Motor neuron (in vitro differentiated cells): ENCODE results near the gene EPHA4. TPM values are rescaled to one million over a fixed set of nuclear protein-coding genes. Genes with fewer than 3 reads are reported as not detected.

Experiments used
- ATAC-seq, 8 experiments: fragments of 200-7000 bp; cut with Tn5 transposase; replicated peaks in 6 of 8; 2 replicates each; pipeline ENCODE4 v1.8.0; 2021; ENCODE audit warnings: mild to moderate bottlenecking in 8 of 8, moderate library complexity in 8 of 8
- H3K27ac ChIP-seq, 2 donors: fragments of 250-450 bp; sonication (Bioruptor Pico); 2 replicates each; pipeline ENCODE4 v1.9.0; 2021; ENCODE audit warnings: antibody characterized with exemption in 2 of 2, mild to moderate bottlenecking in 2 of 2, moderate library complexity in 1 of 2
- H3K4me1 ChIP-seq, 2 donors: fragments of 250-450 bp; sonication (Bioruptor Pico); replicated peaks in 1 of 2; 2 replicates each; pipeline ENCODE4 v1.6.1; 2021; ENCODE audit warnings: antibody characterized with exemption in 2 of 2, mild to moderate bottlenecking in 2 of 2, moderate library complexity in 1 of 2
- H3K4me3 ChIP-seq, 5 donors: fragments of 250-450 bp; sonication (Bioruptor Pico); 2 replicates each; pipeline ENCODE4 v1.9.0; 2021; ENCODE audit warnings: antibody characterized with exemption in 5 of 5, mild to moderate bottlenecking in 5 of 5, moderate library complexity in 4 of 5
- WGBS, 10 experiments: fragments of 450-650 bp; shearing (Covaris generic); methylation state at CpG; one replicate each; pipeline ENCODE4 v1.0.0; 2022; 5-methylcytosine and 5-hydroxymethylcytosine counted together
- in situ Hi-C, 9 experiments: fragments of 400-800 bp; cut with MboI; loops; one replicate each; pipeline ENCODE4 v1.15.0; 2021; ENCODE audit warnings: low sequenced_read_pairs in 9 of 9, low pct_unique_long_range_greater_than_20kb in 2 of 9; ENCODE audit not compliant: unreplicated experiment in 9 of 9
- total RNA-seq, 8 experiments: library from RNA; unstranded; fragments of 300-600 nt; gene quantifications; 2 replicates each; pipeline versions ENCODE4 v1.2.3 to v1.2.4, GENCODE V29; 2022

EPHA4 gene
- total RNA-seq, 8 experiments from 2014 or later = 14.0 to 39.8 (median 18.8) TPM

DNA sequence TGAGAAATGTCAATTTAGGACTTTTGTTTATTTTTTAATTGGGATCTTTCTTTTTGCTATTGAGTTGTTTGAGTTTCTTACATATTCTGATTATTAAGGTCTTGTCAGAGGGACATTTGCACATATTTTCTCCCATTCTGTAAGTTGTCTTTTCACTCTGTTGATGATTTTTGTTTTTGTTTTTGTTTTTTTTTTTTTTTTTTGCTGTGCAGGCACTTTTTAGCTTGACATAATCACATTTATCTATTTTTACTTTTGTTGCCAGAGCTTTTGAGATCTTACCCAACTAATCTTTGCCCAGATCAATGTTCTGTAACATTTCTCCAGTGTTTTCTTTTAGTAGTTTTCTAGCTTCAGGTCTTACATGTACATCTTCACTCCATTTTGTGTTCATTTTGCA, 166.6 kb downstream of the EPHA4 start:
- Histone ChIP-seq H3K4me1 (no peaks in the 10 kb centered on the region), H3K27ac (no peak overlapping the region), H3K4me3 (no peak overlapping the region)
- in situ Hi-C loops = no loop called here
- no peak for ATAC-seq

DNA sequence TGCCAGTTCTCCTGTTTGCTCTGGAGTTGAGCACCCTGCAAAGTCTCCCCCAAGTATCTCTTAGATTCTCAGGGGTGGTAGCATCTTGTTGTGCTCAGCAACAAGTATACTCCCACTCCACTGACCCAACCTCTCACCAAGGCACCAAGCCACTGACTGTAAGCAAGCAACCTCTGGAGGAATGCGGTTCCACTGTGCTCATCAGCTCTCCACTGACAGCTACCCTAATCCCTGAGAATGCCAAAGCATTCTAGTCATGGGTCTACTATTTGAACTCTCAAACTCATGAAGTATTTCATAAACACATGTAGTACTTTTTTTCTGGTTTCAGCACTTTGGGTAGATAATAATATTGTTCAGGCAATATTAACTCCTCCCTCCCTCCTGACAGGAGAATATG, 170.0 kb downstream of the EPHA4 start:
- ATAC-seq = no peak
- H3K4me1 ChIP-seq = no peaks in the 10 kb centered on the region
- H3K4me3 ChIP-seq = no peak overlapping the region
- 71 to 100% (median 83%) methylated on average over 1 of the region's 1 CpG; no CpG with 5 or more reads in 5 of the 10 experiments for WGBS, 10 experiments
- H3K27ac ChIP-seq = no peak overlapping the region
- in situ Hi-C loops = no loop called here

DNA sequence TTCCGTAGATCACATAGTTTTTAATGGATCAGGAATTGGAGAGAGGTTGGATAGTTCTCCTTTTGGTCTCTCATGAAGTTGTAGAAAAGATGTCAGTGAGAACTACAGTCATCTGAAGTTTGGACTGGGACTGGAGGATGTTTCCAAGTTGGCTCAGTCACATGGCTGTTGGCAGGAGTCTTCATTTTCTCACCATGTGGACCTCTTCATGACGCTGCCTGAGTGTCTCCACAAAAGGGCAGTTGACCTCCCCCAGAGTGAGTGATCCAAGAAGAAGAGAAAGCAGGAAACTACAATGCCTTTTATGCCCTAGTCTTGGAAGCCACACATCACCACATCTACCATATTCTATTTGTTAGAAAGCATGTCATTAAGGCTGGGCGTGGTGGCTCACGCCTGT, 171.7 kb downstream of the EPHA4 start:
- no peak for ATAC-seq
- Histone ChIP-seq H3K4me1 (no peaks in the 10 kb centered on the region), H3K27ac (no peak overlapping the region), H3K4me3 (no peak overlapping the region)
- WGBS, 10 experiments = 80 to 100% (median 87%) methylated on average over 1 to 3 of the region's 4 CpGs; no CpG with 5 or more reads in 2 of the 10 experiments
- in situ Hi-C loops = no loop called here

DNA sequence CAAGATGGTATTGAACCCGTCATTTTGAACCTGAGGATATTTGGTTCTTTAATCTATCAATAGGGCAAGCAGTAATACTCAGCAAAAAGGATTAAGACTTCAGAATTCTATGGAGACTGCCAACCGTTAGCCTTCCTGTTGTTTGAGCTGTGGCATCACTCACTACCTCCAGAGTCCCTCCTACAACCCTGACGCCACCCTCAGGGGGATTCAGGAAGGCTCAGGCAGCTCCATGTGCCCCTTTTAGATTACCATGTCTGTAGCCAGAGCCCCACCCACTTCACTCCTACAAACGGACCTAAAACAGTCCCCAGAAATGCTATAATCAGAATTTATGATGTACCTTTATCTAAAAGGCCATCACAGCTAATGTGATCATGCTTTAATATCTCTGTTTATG, 172.9 kb downstream of the EPHA4 start:
- in situ Hi-C loops = no loop called here
- WGBS, 10 experiments = 22 to 82% (median 49%) methylated on average over 1 to 4 of the region's 4 CpGs; no CpG with 5 or more reads in 1 of the 10 experiments
- H3K27ac ChIP-seq = no peak overlapping the region
- H3K4me1 ChIP-seq = no peaks in the 10 kb centered on the region
- no peak overlapping the region for H3K4me3 ChIP-seq
- ATAC-seq = no peak

DNA sequence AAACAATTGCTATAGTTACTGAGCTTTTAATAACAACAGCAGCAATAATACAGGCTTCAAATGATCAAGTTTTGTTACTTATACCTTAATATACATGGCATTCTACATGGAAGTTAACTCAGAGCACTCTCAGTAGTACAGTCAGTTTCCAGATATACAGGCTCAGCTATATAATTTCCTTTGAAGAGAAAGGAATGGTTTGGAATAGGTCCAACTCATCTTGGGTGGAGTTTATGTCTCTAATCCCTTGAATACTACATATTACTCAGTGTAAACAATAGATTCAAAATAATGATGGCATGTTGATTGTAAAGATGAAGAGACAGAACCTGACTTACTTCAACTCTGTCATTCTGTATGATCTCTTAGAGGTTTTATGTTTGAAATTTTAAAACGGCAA, 174.9 kb downstream of the EPHA4 start:
- H3K27ac ChIP-seq = no peak overlapping the region
- no peak overlapping the region for H3K4me3 ChIP-seq
- 0 to 100% (median 89%) methylated on average over 1 of the region's 1 CpG; no CpG with 5 or more reads in 1 of the 10 experiments for WGBS, 10 experiments
- in situ Hi-C loops = no loop called here
- no peaks in the 10 kb centered on the region for H3K4me1 ChIP-seq
- ATAC-seq = peak in 3 of 8 experiments; percentile 80 to 99 (median 87)

DNA sequence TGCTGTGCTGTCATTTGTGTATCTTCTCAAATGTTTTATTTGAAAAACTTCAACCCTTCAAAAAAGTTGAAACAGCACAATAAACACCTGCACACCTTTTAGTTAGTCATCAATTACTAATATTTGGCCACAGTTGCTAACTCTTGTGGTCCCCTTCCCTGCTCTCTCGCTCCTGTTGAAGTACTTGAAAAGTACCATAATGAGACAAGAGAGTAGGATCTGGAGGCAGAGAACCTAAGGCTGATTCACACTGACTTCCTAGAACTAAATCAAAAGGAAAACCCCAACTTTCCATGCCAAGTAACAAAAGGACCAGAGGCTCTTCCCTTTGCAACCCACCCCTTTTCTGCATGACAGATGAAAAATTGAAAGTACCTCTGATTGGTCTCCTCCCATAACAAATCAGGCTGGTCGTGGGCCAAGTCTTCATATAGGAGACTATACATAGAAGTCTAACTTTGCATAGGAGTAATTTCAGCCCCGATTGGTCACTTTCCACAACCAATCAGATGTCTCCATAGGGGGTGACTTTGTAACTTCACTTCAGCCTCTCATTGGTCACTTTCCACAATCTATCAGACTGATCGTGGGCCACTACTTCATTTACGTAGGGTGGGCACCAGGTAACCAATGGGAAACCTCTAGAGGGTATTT, 179.7 kb downstream of the EPHA4 start:
- Histone ChIP-seq H3K4me1 (no peaks in the 10 kb centered on the region), H3K4me3 (no peak overlapping the region), H3K27ac (no peak overlapping the region)
- no peak for ATAC-seq
- in situ Hi-C loops = no loop called here
- 60 to 100% (median 94%) methylated on average over 1 to 5 of the region's 5 CpGs; no CpG with 5 or more reads in 2 of the 10 experiments for WGBS, 10 experiments

DNA sequence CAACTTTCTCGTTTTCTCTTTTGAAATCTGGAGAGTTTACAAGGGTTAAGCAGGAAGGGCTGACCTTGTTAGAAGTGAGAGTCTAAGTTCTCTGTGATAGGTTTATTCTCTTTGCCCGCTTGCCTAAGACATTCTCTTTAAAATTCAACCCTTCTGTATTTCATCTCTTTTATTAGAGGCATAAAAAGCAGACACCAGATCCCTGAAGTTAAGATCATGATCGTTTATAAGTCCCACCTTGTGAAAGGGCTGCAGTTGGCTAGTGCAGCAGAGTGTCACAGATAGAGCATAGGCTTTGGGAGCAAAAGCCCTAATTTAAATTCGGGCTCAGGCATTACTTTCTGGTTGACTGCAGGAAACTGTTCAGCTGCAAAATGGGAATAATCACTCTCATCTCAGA, 181.2 kb downstream of the EPHA4 start:
- no peak for ATAC-seq
- in situ Hi-C loops = no loop called here
- Histone ChIP-seq H3K4me3 (no peak overlapping the region), H3K4me1 (no peaks in the 10 kb centered on the region), H3K27ac (no peak overlapping the region)
- WGBS, 10 experiments = 49 to 100% (median 68%) methylated on average over 1 to 4 of the region's 4 CpGs

DNA sequence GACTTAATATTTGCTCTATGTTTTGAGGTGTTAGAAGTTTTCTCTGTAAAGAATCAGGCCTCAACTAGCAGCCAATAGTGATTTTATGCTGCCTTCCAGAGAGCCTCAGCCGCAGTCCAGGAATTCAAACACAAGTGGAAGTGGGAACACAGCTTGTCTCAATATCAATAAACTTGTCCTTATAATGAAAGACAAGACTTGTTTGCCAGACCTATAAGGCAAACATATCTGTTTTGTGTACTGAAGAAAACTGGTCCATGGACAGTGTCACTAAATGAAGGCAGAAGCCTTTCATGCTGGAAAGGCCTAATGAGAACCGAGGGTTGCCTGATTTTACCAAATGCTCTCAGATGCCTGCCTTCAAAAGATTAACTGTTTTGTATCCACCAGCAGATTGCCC, 182.2 kb downstream of the EPHA4 start:
- in situ Hi-C loops = no loop called here
- WGBS, 10 experiments = 50 to 92% (median 71%) methylated on average over 1 to 2 of the region's 2 CpGs; no CpG with 5 or more reads in 2 of the 10 experiments
- H3K4me1 ChIP-seq = no peaks in the 10 kb centered on the region
- H3K27ac ChIP-seq = no peak overlapping the region
- ATAC-seq = peak in 1 of 8 experiments; percentile 52
- no peak overlapping the region for H3K4me3 ChIP-seq

DNA sequence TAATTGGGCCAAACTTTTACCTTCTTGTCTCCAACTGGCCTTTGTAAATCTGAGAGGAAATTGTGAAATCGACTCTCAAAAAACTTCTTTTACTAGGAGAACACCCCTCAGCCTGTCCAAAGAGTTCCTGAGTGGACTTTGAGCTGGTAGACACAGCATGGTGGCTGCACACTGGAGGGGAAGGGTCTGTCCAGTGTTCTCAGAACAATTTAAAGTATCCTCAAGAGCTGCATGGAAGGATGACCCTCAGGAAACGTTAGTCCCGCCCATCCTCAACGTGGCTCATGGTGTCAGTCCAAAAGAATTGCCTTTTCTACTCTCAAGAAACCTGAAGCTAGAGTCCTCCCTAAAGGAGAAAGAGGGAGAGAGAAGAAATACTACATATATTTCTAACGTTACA, 182.7 kb downstream of the EPHA4 start:
- Histone ChIP-seq H3K4me1 (no peaks in the 10 kb centered on the region), H3K27ac (no peak overlapping the region), H3K4me3 (no peak overlapping the region)
- no peak for ATAC-seq
- in situ Hi-C loops = no loop called here
- 50 to 95% (median 87%) methylated on average over 1 to 5 of the region's 5 CpGs; no CpG with 5 or more reads in 2 of the 10 experiments for WGBS, 10 experiments

DNA sequence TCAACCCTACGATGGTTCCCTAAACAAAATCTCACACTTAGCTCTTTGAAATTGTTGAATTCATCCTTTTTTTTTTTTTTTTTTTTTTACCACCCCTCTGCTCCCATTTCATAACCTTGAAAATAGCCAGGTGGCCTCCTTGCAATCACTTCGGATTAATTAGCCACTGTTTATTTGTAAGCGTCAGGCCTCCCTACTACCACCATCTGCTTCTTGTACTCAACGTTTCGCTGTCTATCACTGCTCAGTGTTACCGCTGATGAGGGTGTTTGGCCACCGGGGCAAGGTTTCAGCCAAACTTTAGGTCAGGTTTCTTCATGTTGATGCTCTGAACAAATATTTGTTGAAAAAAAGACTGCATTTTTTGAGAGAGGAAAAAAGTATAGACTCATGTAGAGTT, 183.2 kb downstream of the EPHA4 start:
- H3K4me3 ChIP-seq = no peak overlapping the region
- no peaks in the 10 kb centered on the region for H3K4me1 ChIP-seq
- no peak overlapping the region for H3K27ac ChIP-seq
- WGBS, 10 experiments = 66 to 100% (median 94%) methylated on average over 2 to 7 of the region's 7 CpGs; no CpG with 5 or more reads in 1 of the 10 experiments
- in situ Hi-C loops = no loop called here
- no peak for ATAC-seq

DNA sequence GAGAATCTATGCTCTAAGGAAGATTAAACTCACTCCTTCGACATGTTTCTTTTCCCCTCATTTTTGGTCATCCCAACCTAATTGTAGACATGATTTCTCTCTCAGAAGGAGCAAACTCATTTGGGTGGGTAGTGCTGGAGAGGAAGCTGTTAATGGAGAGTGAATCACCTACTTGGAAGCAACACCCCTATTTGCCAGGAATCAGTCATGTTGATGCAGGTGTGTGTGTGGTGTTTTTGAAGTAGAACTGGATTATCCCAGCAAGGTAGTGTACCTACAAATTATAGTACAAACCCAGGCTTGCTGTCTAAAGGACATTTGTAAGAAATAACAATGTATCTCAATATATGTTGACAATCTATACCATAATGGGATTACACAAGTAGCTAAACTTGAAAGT, 186.4 kb downstream of the EPHA4 start:
- in situ Hi-C loops = no loop called here
- Histone ChIP-seq H3K27ac (no peak overlapping the region), H3K4me1 (no peaks in the 10 kb centered on the region), H3K4me3 (no peak overlapping the region)
- ATAC-seq = no peak
- WGBS, 10 experiments = 17 to 100% (median 95%) methylated on average over 1 of the region's 1 CpG; no CpG with 5 or more reads in 2 of the 10 experiments

DNA sequence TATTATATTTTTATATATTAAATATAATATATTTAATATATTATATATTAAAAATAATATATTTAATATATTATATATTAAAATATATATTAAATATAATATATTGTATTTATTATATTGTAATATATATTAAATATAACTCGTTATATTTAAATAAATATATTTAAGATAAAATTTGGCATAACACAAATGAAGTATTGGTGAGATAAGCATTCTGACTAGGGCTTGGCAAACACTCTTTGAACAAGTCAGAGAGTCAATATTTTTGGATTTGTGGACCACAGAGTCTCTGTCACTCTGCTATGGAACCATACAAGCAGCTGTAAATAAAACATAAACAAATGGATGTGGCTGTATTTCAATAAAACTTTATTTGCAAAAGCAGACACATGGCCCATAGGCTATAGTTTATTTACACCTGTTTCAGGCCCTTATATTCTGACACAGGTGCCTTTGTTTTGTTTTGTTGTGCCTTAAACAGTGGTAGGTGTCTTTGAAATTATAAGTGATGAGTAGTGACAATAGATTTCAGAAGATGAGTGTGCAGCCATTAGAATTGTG, 190.1 kb downstream of the EPHA4 start:
- Histone ChIP-seq H3K4me3 (no peak overlapping the region), H3K4me1 (no peaks in the 10 kb centered on the region), H3K27ac (no peak overlapping the region)
- no peak for ATAC-seq
- in situ Hi-C loops = no loop called here
- 0 to 100% (median 51%) methylated on average over 1 of the region's 1 CpG; no CpG with 5 or more reads in 2 of the 10 experiments for WGBS, 10 experiments

DNA sequence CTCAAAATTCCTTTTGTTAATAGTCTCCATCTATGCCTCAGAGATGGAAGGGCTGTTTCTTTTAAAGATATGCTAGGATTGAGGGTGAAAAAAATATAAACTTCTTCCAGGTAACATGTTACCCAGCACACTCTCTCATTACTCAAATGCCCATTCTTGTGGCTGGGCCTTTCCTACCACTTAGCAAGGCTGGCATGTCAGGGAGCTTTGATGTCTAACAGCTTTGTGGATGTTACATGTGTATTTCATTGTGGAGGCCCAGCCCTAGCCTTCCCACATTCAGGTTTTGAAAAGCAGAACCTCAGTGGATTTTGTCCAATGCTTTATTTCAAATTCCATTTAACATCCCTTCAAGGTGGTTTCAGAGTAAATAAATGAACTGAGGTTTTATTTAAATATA, 191.4 kb downstream of the EPHA4 start:
- in situ Hi-C loops = no loop called here
- ATAC-seq = no peak
- no peak overlapping the region for H3K4me3 ChIP-seq
- no peak overlapping the region for H3K27ac ChIP-seq
- no peaks in the 10 kb centered on the region for H3K4me1 ChIP-seq

DNA sequence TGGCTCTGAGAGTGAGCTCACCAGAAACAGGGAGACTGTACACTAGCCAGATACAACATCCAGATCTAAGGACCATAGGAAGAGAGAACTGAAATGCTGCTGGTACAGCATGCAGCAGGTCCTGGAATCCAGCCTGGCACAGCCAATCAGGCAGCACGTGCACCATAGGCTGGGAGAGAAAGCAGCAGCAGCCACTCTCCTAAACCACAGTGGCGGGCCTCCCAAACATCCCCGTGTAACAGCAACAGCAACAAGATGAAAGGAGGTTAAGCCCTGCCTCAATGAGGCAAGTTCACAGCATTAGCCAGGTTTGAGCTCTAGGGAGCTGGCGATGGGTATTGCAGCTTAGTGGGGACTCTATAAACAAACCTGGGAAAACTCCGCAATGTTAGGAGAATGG, 192.0 kb downstream of the EPHA4 start:
- H3K4me3 ChIP-seq = no peak overlapping the region
- 67 to 100% (median 92%) methylated on average over 1 to 4 of the region's 5 CpGs; no CpG with 5 or more reads in 2 of the 10 experiments for WGBS, 10 experiments
- no peak for ATAC-seq
- in situ Hi-C loops = no loop called here
- H3K4me1 ChIP-seq = no peaks in the 10 kb centered on the region
- H3K27ac ChIP-seq = no peak overlapping the region
